Smooth muscle cell (in vitro differentiated cells): ENCODE measurements around the gene GNAI1. TPM values are rescaled to one million over a fixed set of nuclear protein-coding genes. Genes with fewer than 3 reads are reported as not detected.

Source experiments
- DNase-seq: peaks from one replicate; lab custom pipeline; 2025; ENCODE audit not compliant: unreplicated experiment; lab: John Stamatoyannopoulos, UW
- H2AFZ ChIP-seq: fragments of 200-600 bp; sonication (generic); 2 replicates; pipeline ENCODE4 v1.6.0; 2016; ENCODE audit warnings: antibody characterized with exemption, low read depth, mild to moderate bottlenecking
- H3F3A ChIP-seq: fragments of 200-600 bp; sonication (generic); 2 replicates; pipeline ENCODE4 v1.6.0; 2017; ENCODE audit warnings: antibody characterized with exemption, low read depth
- H3K27ac ChIP-seq: fragments of 200-600 bp; sonication (generic); 2 replicates; pipeline ENCODE4 v1.5.1; 2016; ENCODE audit warnings: low read depth, mild to moderate bottlenecking
- H3K27me3 ChIP-seq: fragments of 200-600 bp; sonication (generic); 2 replicates; pipeline ENCODE4 v1.6.1; 2016; ENCODE audit warnings: low read depth, mild to moderate bottlenecking
- H3K36me3 ChIP-seq: fragments of 200-600 bp; sonication (generic); 2 replicates; pipeline ENCODE4 v1.5.1; 2016; ENCODE audit warnings: low read depth
- H3K4me1 ChIP-seq: fragments of 200-600 bp; sonication (generic); 2 replicates; pipeline ENCODE4 v1.5.1; 2016; ENCODE audit warnings: low read depth
- H3K4me2 ChIP-seq: fragments of 200-600 bp; sonication (generic); 2 replicates; pipeline ENCODE4 v1.6.0; 2016; ENCODE audit warnings: mild to moderate bottlenecking
- H3K4me3 ChIP-seq: fragments of 200-600 bp; sonication (generic); 2 replicates; pipeline ENCODE4 v1.5.1; 2016; ENCODE audit warnings: mild to moderate bottlenecking
- H3K79me2 ChIP-seq: fragments of 200-600 bp; sonication (generic); 2 replicates; pipeline ENCODE4 v1.6.0; 2016; ENCODE audit warnings: low read depth, mild to moderate bottlenecking
- H3K9ac ChIP-seq: fragments of 200-600 bp; sonication (generic); 2 replicates; pipeline ENCODE4 v1.6.0; 2016; ENCODE audit warnings: low read depth
- H3K9me3 ChIP-seq: fragments of 200-600 bp; sonication (generic); replicated peaks from 2 replicates; pipeline ENCODE4 v1.5.1; 2016; ENCODE audit warnings: low read depth
- H4K20me1 ChIP-seq: fragments of 200-600 bp; sonication (generic); 2 replicates; pipeline ENCODE4 v1.6.0; 2016; ENCODE audit warnings: low read depth
- CTCF ChIP-seq: fragments of 200-600 bp; sonication (generic); IDR thresholded peaks from 2 replicates; pipeline ENCODE4 v1.5.1; 2017; ENCODE audit warnings: borderline replicate concordance, mild to moderate bottlenecking, antibody characterized with exemption; ENCODE audit not compliant: insufficient read depth, poor library complexity, severe bottlenecking
- WGBS: methylation state at CpG from one replicate; pipeline ENCODE4 v1.1.7; 2016; ENCODE audit warnings: low lambda C conversion rate; 5-methylcytosine and 5-hydroxymethylcytosine counted together
- polyA plus RNA-seq: library from polyadenylated mRNA; unstranded; fragments of >200 nt; fragmentation: Nextera tagmentation; extraction: Ambion mirVana; gene quantifications from 2 replicates; pipeline ENCODE4 v1.2.1, GENCODE V29; 2016
- total RNA-seq: library from RNA; depleted of rRNA; stranded (reverse); fragments of >200 nt; gene quantifications from 2 replicates; pipeline ENCODE4 v1.2.3, GENCODE V29; 2014

The GNAI1 gene
- total and polyA plus RNA-seq, 2 experiments from 2014 or later: 204 to 223 TPM

GRCh38 chr7:80235334-80235733, 100.7 kb downstream of the GNAI1 start:
- Histone ChIP-seq H3K27ac (no peak overlapping the region), H3F3A (no peaks in the 10 kb centered on the region), H4K20me1 (no peaks in the 10 kb centered on the region), H2AFZ (no peak overlapping the region), H3K9ac (no peak overlapping the region), H3K4me3 (no peak overlapping the region), H3K4me1 (peaks cover 4% of the 10 kb centered on the region), H3K36me3 (no peaks in the 10 kb centered on the region), H3K9me3 (no peaks in the 10 kb centered on the region), H3K4me2 (no peak overlapping the region), H3K79me2 (no peaks in the 10 kb centered on the region), H3K27me3 (no peaks in the 10 kb centered on the region)
- no peak for TF ChIP-seq CTCF
- DNase-seq: no peak
- WGBS: 91% methylated on average over 4 of the region's 4 CpGs

- H3K9ac ChIP-seq: no peak overlapping the region
- TF ChIP-seq CTCF: no peak
- no peak overlapping the region for H3K4me3 ChIP-seq
- H2AFZ ChIP-seq: no peak overlapping the region
- 94% methylated on average over 1 of the region's 1 CpG for WGBS
- DNase-seq: no peak
- H3F3A ChIP-seq: no peaks in the 10 kb centered on the region
- H4K20me1 ChIP-seq: no peaks in the 10 kb centered on the region
- no peaks in the 10 kb centered on the region for H3K27me3 ChIP-seq
- no peaks in the 10 kb centered on the region for H3K4me1 ChIP-seq
- no peaks in the 10 kb centered on the region for H3K79me2 ChIP-seq
- no peaks in the 10 kb centered on the region for H3K36me3 ChIP-seq
- no peak overlapping the region for H3K27ac ChIP-seq
- no peak overlapping the region for H3K4me2 ChIP-seq
- H3K9me3 ChIP-seq: no peaks in the 10 kb centered on the region
These were observed 102.0 kb downstream of the GNAI1 start for GRCh38 chr7:80236681-80237080.

GRCh38 chr7:80240265-80241025, 105.8 kb downstream of the GNAI1 start:
- H4K20me1 ChIP-seq: no peaks in the 10 kb centered on the region
- no peaks in the 10 kb centered on the region for H3K27me3 ChIP-seq
- H3K36me3 ChIP-seq: no peaks in the 10 kb centered on the region
- H3K4me2 ChIP-seq: no peak overlapping the region
- no peak for DNase-seq
- TF ChIP-seq CTCF: no peak
- H3F3A ChIP-seq: no peaks in the 10 kb centered on the region
- H3K4me1 ChIP-seq: peaks cover 10% of the 10 kb centered on the region
- WGBS: 80% methylated on average over 4 of the region's 4 CpGs
- no peak overlapping the region for H2AFZ ChIP-seq
- H3K4me3 ChIP-seq: no peak overlapping the region
- no peak overlapping the region for H3K9ac ChIP-seq
- no peaks in the 10 kb centered on the region for H3K79me2 ChIP-seq
- no peaks in the 10 kb centered on the region for H3K9me3 ChIP-seq
- no peak overlapping the region for H3K27ac ChIP-seq

- H2AFZ ChIP-seq: no peak overlapping the region
- no peak for DNase-seq
- H3K9ac ChIP-seq: no peak overlapping the region
- H3F3A ChIP-seq: no peaks in the 10 kb centered on the region
- H3K36me3 ChIP-seq: no peaks in the 10 kb centered on the region
- H3K4me2 ChIP-seq: no peak overlapping the region
- H3K4me1 ChIP-seq: peaks cover 10% of the 10 kb centered on the region
- no peaks in the 10 kb centered on the region for H3K9me3 ChIP-seq
- 96% methylated on average over 1 of the region's 1 CpG for WGBS
- TF ChIP-seq CTCF: no peak
- no peaks in the 10 kb centered on the region for H3K27me3 ChIP-seq
- no peak overlapping the region for H3K4me3 ChIP-seq
- no peak overlapping the region for H3K27ac ChIP-seq
- H3K79me2 ChIP-seq: no peaks in the 10 kb centered on the region
- H4K20me1 ChIP-seq: no peaks in the 10 kb centered on the region
These were observed 107.0 kb downstream of the GNAI1 start for GRCh38 chr7:80241671-80242070.
